Caco-2 (cell line): ENCODE data around the gene SAFB. TPM values are rescaled to one million over a fixed set of nuclear protein-coding genes. Genes with fewer than 3 reads are reported as not detected.

Experiments used
- BruUV-seq: library from RNA; stranded (reverse); fragments of 400-500 nt; replicated peaks from 2 replicates; lab custom pipeline; 2021; lab: Mats Ljungman, UMichigan
- CTCF ChIA-PET: fragments of 300-600 bp; sonication (Branson Sonifier 250); formaldehyde crosslinking; loops from one replicate; lab custom pipeline; 2022; ENCODE audit warnings: antibody characterized with exemption; lab: Charles Lee
- POLR2A ChIA-PET: fragments of 300-600 bp; sonication (Branson Sonifier 250); formaldehyde crosslinking; loops from one replicate; lab custom pipeline; 2022; ENCODE audit warnings: antibody characterized with exemption; lab: Charles Lee
- DNase-seq, 2 experiments: peaks; one replicate each; pipeline versions ENCODE4 v3.0.0 to v3.0.0-alpha.2; 2020 to 2022
- H3K27me3 ChIP-seq: replicated peaks from 2 replicates; pipeline ENCODE4 v1.6.0; 2011; ENCODE audit warnings: low read length; ENCODE audit not compliant: control insufficient read depth, insufficient read depth
- H3K36me3 ChIP-seq: 2 replicates; pipeline ENCODE4 v1.5.1; 2011; ENCODE audit warnings: low read length; ENCODE audit not compliant: control insufficient read depth, insufficient read depth
- H3K4me1 ChIP-seq: fragments of 250-450 bp; sonication (Bioruptor Pico); 2 replicates; pipeline ENCODE4 v1.5.1; 2020; ENCODE audit warnings: mild to moderate bottlenecking
- H3K4me3 ChIP-seq: 2 replicates; pipeline ENCODE4 v1.5.1; 2011; ENCODE audit warnings: low read depth, mild to moderate bottlenecking, control low read depth, low read length
- H3K9me3 ChIP-seq: fragments of 250-450 bp; sonication (Bioruptor Pico); 2 replicates; pipeline ENCODE4 v1.5.1; 2020; ENCODE audit warnings: mild to moderate bottlenecking, moderate library complexity
- H3K27ac Mint-ChIP-seq: one replicate; pipeline ENCODE4 v1.8.0; 2022; ENCODE audit warnings: mixed read lengths; ENCODE audit not compliant: unreplicated experiment
- H3K27me3 Mint-ChIP-seq: one replicate; pipeline ENCODE4 v1.8.0; 2022; ENCODE audit warnings: mixed read lengths; ENCODE audit not compliant: insufficient read depth, unreplicated experiment
- H3K36me3 Mint-ChIP-seq: one replicate; pipeline ENCODE4 v1.8.0; 2022; ENCODE audit warnings: mild to moderate bottlenecking, mixed read lengths; ENCODE audit not compliant: insufficient read depth, unreplicated experiment
- H3K4me1 Mint-ChIP-seq: one replicate; pipeline ENCODE4 v1.8.0; 2022; ENCODE audit warnings: low read depth, mixed read lengths; ENCODE audit not compliant: unreplicated experiment
- H3K4me3 Mint-ChIP-seq: one replicate; pipeline ENCODE4 v1.8.0; 2022; ENCODE audit warnings: mild to moderate bottlenecking, moderate library complexity, mixed read lengths; ENCODE audit not compliant: unreplicated experiment
- H3K9me3 Mint-ChIP-seq: one replicate; pipeline ENCODE4 v1.8.0; 2022; ENCODE audit warnings: mixed read lengths; ENCODE audit not compliant: unreplicated experiment
- CTCF ChIP-seq, 2 experiments: fragments of 200-600 bp in 1 of 2; IDR thresholded peaks; 1 replicate in 1 of 2; 2 replicates in 1 of 2; pipeline versions ENCODE4 v1.5.1 to v1.8.0; 2011 to 2022; ENCODE audit warnings: antibody characterized with exemption in 1 of 2, control low read depth in 1 of 2, inconsistent platforms in 1 of 2, low read depth in 1 of 2, low read length in 1 of 2, mild to moderate bottlenecking in 1 of 2, moderate library complexity in 1 of 2; ENCODE audit not compliant: insufficient read depth in 1 of 2, severe bottlenecking in 1 of 2, unreplicated experiment in 1 of 2
- intact Hi-C: fragments of 100-400 bp; cut with micrococcal nuclease; formaldehyde crosslinking; loops from one replicate; pipeline ENCODE4 v1.10.0; 2022; ENCODE audit not compliant: unreplicated experiment
- total RNA-seq: library from RNA; stranded (reverse); gene quantifications from 2 replicates; pipeline ENCODE4 v1.2.3, GENCODE V29; 2022

SAFB gene
- total RNA-seq, 1 experiment from 2014 or later, result 120 TPM

GRCh38 chr19:5600797-5601196 lies 22.1 kb upstream of the SAFB start:
- H3K4me3 ChIP-seq, result no peak overlapping the region
- no peaks in the 10 kb centered on the region for H3K27me3 Mint-ChIP-seq
- H3K27ac Mint-ChIP-seq, result no peak overlapping the region
- no peaks in the 10 kb centered on the region for H3K9me3 ChIP-seq
- no peak for DNase-seq
- no peaks in the 10 kb centered on the region for H3K4me1 Mint-ChIP-seq
- CTCF ChIA-PET, result no interaction called here
- BruUV-seq, result no TSS peak
- H3K36me3 Mint-ChIP-seq, result peaks cover 91% of the 10 kb centered on the region
- no peak for TF ChIP-seq CTCF (IDR thresholded peaks at IDR 0.05; ENCODE audit: insufficient read depth in 1 of 2, low read depth in 1 of 2, low read length in 1 of 2, severe bottlenecking in 1 of 2, unreplicated experiment in 1 of 2)
- no peaks in the 10 kb centered on the region for H3K9me3 Mint-ChIP-seq
- intact Hi-C loops, result no loop called here
- no peaks in the 10 kb centered on the region for H3K27me3 ChIP-seq
- H3K4me1 ChIP-seq, result no peaks in the 10 kb centered on the region
- POLR2A ChIA-PET, result no interaction called here
- no peak overlapping the region for H3K4me3 Mint-ChIP-seq
- H3K36me3 ChIP-seq, result peaks cover 2% of the 10 kb centered on the region

GRCh38 chr19:5603626-5604025 lies 19.3 kb upstream of the SAFB start:
- Histone ChIP-seq H3K4me3 (no peak overlapping the region), H3K27me3 (no peaks in the 10 kb centered on the region), H3K4me1 (no peaks in the 10 kb centered on the region), H3K36me3 (peaks cover 2% of the 10 kb centered on the region), H3K9me3 (no peaks in the 10 kb centered on the region)
- BruUV-seq, result no TSS peak
- no peaks in the 10 kb centered on the region for H3K9me3 Mint-ChIP-seq
- ChIA-PET CTCF (no interaction called here), POLR2A (no interaction called here)
- no peak overlapping the region for H3K27ac Mint-ChIP-seq
- H3K4me3 Mint-ChIP-seq, result no peak overlapping the region
- H3K36me3 Mint-ChIP-seq, result peaks cover 85% of the 10 kb centered on the region
- DNase-seq, result no peak
- no peaks in the 10 kb centered on the region for H3K4me1 Mint-ChIP-seq
- H3K27me3 Mint-ChIP-seq, result no peaks in the 10 kb centered on the region
- TF ChIP-seq CTCF (IDR thresholded peaks at IDR 0.05; ENCODE audit: insufficient read depth in 1 of 2, low read depth in 1 of 2, low read length in 1 of 2, severe bottlenecking in 1 of 2, unreplicated experiment in 1 of 2), result no peak
- intact Hi-C loops, result no loop called here

GRCh38 chr19:5605362-5605761 lies 17.5 kb upstream of the SAFB start:
- Mint-ChIP-seq H3K9me3 (no peaks in the 10 kb centered on the region), H3K4me1 (no peaks in the 10 kb centered on the region), H3K27ac (peak overlapping the region; percentile 40), H3K4me3 (no peak overlapping the region), H3K27me3 (no peaks in the 10 kb centered on the region), H3K36me3 (peaks cover 85% of the 10 kb centered on the region)
- Histone ChIP-seq H3K4me1 (no peaks in the 10 kb centered on the region), H3K36me3 (no peaks in the 10 kb centered on the region; the same call in 1 of the 2 replicates), H3K27me3 (no peaks in the 10 kb centered on the region), H3K4me3 (no peak overlapping the region), H3K9me3 (no peaks in the 10 kb centered on the region)
- intact Hi-C loops, result no loop called here
- CTCF ChIA-PET, result no interaction called here
- POLR2A ChIA-PET, result interaction anchor here (0.6 kb wide), 1 partner anchor 9 kb away, joined by 6 read pairs; no protein-coding TSS in a partner anchor
- BruUV-seq, result no TSS peak
- DNase-seq, result no peak
- TF ChIP-seq CTCF (IDR thresholded peaks at IDR 0.05; ENCODE audit: insufficient read depth in 1 of 2, low read depth in 1 of 2, low read length in 1 of 2, severe bottlenecking in 1 of 2, unreplicated experiment in 1 of 2), result no peak
